ENCODE measurements around the gene NKPD1. TPM values are rescaled to one million over a fixed set of nuclear protein-coding genes. Genes with fewer than 3 reads are reported as not detected.

Gene NKPD1
- total RNA-seq, 4 donors from 2014 or later, result 0.21 TPM; not detected in 3

- DNase-seq, result no peak
- H3K4me1 ChIP-seq, result peaks cover 0 to 21% of the 10 kb centered on the region in 2 donors
- no peaks in the 10 kb centered on the region for H3K36me3 ChIP-seq
- TF ChIP-seq CTCF (IDR thresholded peaks at IDR 0.05), result no peak
- TF ChIP-seq POLR2A (IDR thresholded peaks at IDR 0.05), result no peak
- intact Hi-C loops (cut with DNase I; ENCODE audit: low total_unique reads), result no loop called here
- no peak overlapping the region for H3K4me3 ChIP-seq
- peaks cover 15 to 18% of the 10 kb centered on the region in 2 donors for H3K27me3 ChIP-seq
- H3K27ac ChIP-seq, result no peak overlapping the region
- H3K9me3 ChIP-seq, result no peaks in the 10 kb centered on the region
These were observed 10.6 kb downstream of the NKPD1 start for GRCh38 chr19:45150180-45150579.

- Histone ChIP-seq H3K36me3 (no peaks in the 10 kb centered on the region), H3K4me3 (no peak overlapping the region), H3K27me3 (peaks cover 15 to 18% of the 10 kb centered on the region in 2 donors), H3K27ac (no peak overlapping the region), H3K9me3 (no peaks in the 10 kb centered on the region), H3K4me1 (peaks cover 0 to 21% of the 10 kb centered on the region in 2 donors)
- intact Hi-C loops (cut with DNase I; ENCODE audit: low total_unique reads), result no loop called here
- DNase-seq, result no peak
- TF ChIP-seq CTCF (IDR thresholded peaks at IDR 0.05), result no peak
- TF ChIP-seq POLR2A (IDR thresholded peaks at IDR 0.05), result no peak
These were observed 11.7 kb downstream of the NKPD1 start for GRCh38 chr19:45149129-45149528.

GRCh38 chr19:45147835-45148676 is 12.7 kb downstream of the NKPD1 start:
- Histone ChIP-seq H3K4me1 (peaks cover 0 to 12% of the 10 kb centered on the region in 2 donors), H3K36me3 (no peaks in the 10 kb centered on the region), H3K27ac (no peak overlapping the region), H3K27me3 (peaks cover 15 to 16% of the 10 kb centered on the region in 2 donors), H3K4me3 (no peak overlapping the region), H3K9me3 (no peaks in the 10 kb centered on the region)
- TF ChIP-seq CTCF (IDR thresholded peaks at IDR 0.05) (no peak), POLR2A (IDR thresholded peaks at IDR 0.05) (no peak)
- intact Hi-C loops (cut with DNase I; ENCODE audit: low total_unique reads), result no loop called here
- no peak for DNase-seq

- intact Hi-C loops (cut with DNase I; ENCODE audit: low total_unique reads), result no loop called here
These were observed 14.0 kb downstream of the NKPD1 start for GRCh38 chr19:45146741-45147205.

More at GRCh38 chr19:45146741-45147205, 14.0 kb downstream of the NKPD1 start:
- TF ChIP-seq CTCF (IDR thresholded peaks at IDR 0.05) (no peak), POLR2A (IDR thresholded peaks at IDR 0.05) (no peak)
- Histone ChIP-seq H3K27me3 (peaks cover 8 to 12% of the 10 kb centered on the region in 2 donors), H3K36me3 (no peaks in the 10 kb centered on the region), H3K4me3 (no peak overlapping the region), H3K27ac (no peak overlapping the region), H3K9me3 (no peaks in the 10 kb centered on the region), H3K4me1 (peaks cover 0 to under 1% of the 10 kb centered on the region in 2 donors)
- DNase-seq, result no peak
